Activated CD4-positive, alpha-beta T cell treated with anti-CD3 and anti-CD28 coated beads, Interleukin-2, amount 10 ng/mL, durations not matched to agents 24 days and 14 days (primary cell): ENCODE data around the gene CCDC93. TPM values are rescaled to one million over a fixed set of nuclear protein-coding genes. Genes with fewer than 3 reads are reported as not detected.
"Not testable (repeated sequence)": the region's sequence is repeated elsewhere in the genome, so short reads cannot be mapped to it uniquely, and the experiment has no call there.

Source experiments
- DNase-seq: peaks from one replicate; pipeline ENCODE4 v3.0.0; 2022
- H3K27ac Mint-ChIP-seq: one replicate; pipeline ENCODE4 v1.8.0; 2022; ENCODE audit warnings: mild to moderate bottlenecking, mixed read lengths
- H3K27me3 Mint-ChIP-seq: one replicate; pipeline ENCODE4 v1.8.0; 2022; ENCODE audit warnings: mixed read lengths
- H3K36me3 Mint-ChIP-seq: one replicate; pipeline ENCODE4 v1.8.0; 2022; ENCODE audit warnings: low read depth, mild to moderate bottlenecking, mixed read lengths
- H3K4me1 Mint-ChIP-seq: one replicate; pipeline ENCODE4 v1.8.0; 2021; ENCODE audit warnings: mixed read lengths
- H3K4me3 Mint-ChIP-seq: one replicate; pipeline ENCODE4 v1.8.0; 2022; ENCODE audit warnings: mild to moderate bottlenecking, moderate library complexity, mixed read lengths
- H3K9me3 Mint-ChIP-seq: one replicate; pipeline ENCODE4 v1.8.0; 2021; ENCODE audit warnings: mixed read lengths
- intact Hi-C: fragments of 100-400 bp; cut with micrococcal nuclease; formaldehyde crosslinking; loops from one replicate; pipeline ENCODE4 v1.15.1; 2023
- total RNA-seq: library from RNA; stranded (reverse); gene quantifications from 2 replicates; pipeline ENCODE4 v1.2.3, GENCODE V29; 2022

Gene CCDC93
- total RNA-seq, 1 donor from 2014 or later: 34.4 TPM

DNA sequence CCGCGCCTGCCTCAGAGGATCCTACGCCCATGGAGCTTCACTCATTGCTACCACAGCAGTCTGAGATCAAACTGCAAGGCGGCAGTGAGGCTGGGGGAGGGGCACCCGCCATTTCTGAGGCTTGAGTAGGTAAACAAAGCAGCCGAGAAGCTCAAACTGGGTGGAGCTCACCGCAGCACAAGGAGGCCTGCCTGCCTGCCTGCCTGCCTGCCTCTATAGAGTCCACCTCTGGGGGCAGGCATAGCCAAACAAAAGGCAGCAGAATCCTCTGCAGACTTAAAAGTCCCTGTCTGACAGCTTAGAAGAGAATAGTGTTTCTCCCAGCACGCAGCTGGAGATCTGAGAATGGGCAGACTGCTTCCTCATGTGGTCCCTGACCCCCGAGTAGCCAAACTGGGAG, 90.4 kb downstream of the CCDC93 start:
- H3K27ac Mint-ChIP-seq: not testable (repeated sequence)

GRCh38 chr2:117921520-117921919, 92.3 kb downstream of the CCDC93 start:
- Mint-ChIP-seq H3K4me3 (no peak overlapping the region), H3K4me1 (peaks cover 1% of the 10 kb centered on the region), H3K27ac (no peak overlapping the region), H3K9me3 (peaks cover 3% of the 10 kb centered on the region), H3K36me3 (peaks cover 63% of the 10 kb centered on the region), H3K27me3 (no peaks in the 10 kb centered on the region)
- DNase-seq: no peak
- intact Hi-C loops: no loop called here

More for the DNA sequence above, 90.4 kb downstream of the CCDC93 start:
- intact Hi-C loops, H3K4me3 Mint-ChIP-seq, H3K27me3 Mint-ChIP-seq, H3K9me3 Mint-ChIP-seq, DNase-seq, H3K4me1 Mint-ChIP-seq: not testable (repeated sequence)
- H3K36me3 Mint-ChIP-seq: peaks cover 71% of the 10 kb centered on the region

- Mint-ChIP-seq H3K4me1 (no peaks in the 10 kb centered on the region), H3K9me3 (no peaks in the 10 kb centered on the region), H3K27me3 (no peaks in the 10 kb centered on the region), H3K36me3 (peaks cover 53% of the 10 kb centered on the region), H3K4me3 (no peak overlapping the region), H3K27ac (no peak overlapping the region)
- no peak for DNase-seq
- intact Hi-C loops: no loop called here
Measured at GRCh38 chr2:117918608-117919007, 95.3 kb downstream of the CCDC93 start.

DNA sequence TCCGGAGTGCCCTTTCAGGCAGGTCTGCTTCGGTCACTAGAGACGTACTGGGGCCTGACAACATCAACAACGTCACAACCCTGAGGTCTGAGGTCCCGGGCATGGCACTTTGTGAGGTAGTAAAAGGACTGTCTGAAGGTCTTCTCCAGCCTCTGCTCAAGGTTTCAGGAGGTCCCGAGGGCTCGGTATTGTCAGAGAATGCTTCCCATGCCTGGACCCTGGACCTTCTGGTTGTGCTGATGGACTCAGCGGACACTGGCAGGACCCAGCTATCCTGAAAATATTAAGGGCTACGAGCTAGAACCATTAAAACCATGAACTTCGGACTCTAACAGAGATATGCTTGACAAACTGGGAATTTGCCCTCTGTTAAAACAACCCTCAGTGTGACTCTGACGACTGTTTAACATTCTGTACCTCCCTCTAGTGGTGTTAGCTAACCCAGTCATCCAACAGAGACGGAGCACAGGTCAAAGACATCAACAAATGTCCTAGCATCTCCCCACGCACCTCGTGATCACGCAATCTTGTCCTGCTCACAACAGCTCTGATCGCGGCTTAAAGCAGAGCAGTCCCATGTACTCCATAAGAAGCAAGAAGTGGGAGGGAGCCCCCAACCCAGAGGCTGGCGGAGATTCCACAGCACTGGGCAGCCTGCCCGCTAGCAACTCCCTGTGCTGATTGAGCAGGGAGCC, 96.5 kb downstream of the CCDC93 start:
- no peak overlapping the region for H3K4me3 Mint-ChIP-seq
- H3K4me1 Mint-ChIP-seq: no peaks in the 10 kb centered on the region
- intact Hi-C loops: no loop called here
- no peak overlapping the region for H3K27ac Mint-ChIP-seq
- no peaks in the 10 kb centered on the region for H3K9me3 Mint-ChIP-seq
- peaks cover 45% of the 10 kb centered on the region for H3K36me3 Mint-ChIP-seq
- DNase-seq: no peak
- no peaks in the 10 kb centered on the region for H3K27me3 Mint-ChIP-seq

GRCh38 chr2:117902933-117903332, 110.9 kb downstream of the CCDC93 start:
- intact Hi-C loops: no loop called here
- no peaks in the 10 kb centered on the region for H3K36me3 Mint-ChIP-seq
- H3K9me3 Mint-ChIP-seq: no peaks in the 10 kb centered on the region
- no peak for DNase-seq
- no peaks in the 10 kb centered on the region for H3K4me1 Mint-ChIP-seq
- no peaks in the 10 kb centered on the region for H3K27me3 Mint-ChIP-seq
- no peak overlapping the region for H3K27ac Mint-ChIP-seq
- H3K4me3 Mint-ChIP-seq: no peak overlapping the region

- no peaks in the 10 kb centered on the region for H3K36me3 Mint-ChIP-seq
- intact Hi-C loops: no loop called here
Measured at GRCh38 chr2:117888897-117889296, 125.0 kb downstream of the CCDC93 start.

DNA sequence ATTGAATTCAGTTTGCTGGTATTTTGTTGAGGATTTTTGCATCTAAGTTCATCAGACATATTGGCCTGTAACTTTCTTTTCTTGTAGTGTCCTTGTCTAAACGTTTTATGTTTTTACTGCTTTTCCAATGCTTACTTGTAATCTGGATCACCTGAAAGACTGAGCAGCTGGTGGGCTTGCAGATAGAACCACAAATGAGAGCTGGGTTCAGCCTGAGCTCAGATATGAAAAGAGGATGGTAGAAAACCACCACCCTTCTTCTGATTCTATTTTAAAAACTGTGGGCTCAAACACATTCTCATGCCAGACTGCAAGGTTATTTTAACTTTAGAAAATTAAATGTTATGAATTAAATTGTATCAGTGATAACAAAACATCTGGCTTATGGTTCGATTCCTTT, 128.6 kb downstream of the CCDC93 start:
- DNase-seq: no peak
- intact Hi-C loops: no loop called here
- Mint-ChIP-seq H3K9me3 (peaks cover 18% of the 10 kb centered on the region), H3K4me1 (no peaks in the 10 kb centered on the region), H3K27me3 (no peaks in the 10 kb centered on the region), H3K36me3 (no peaks in the 10 kb centered on the region), H3K27ac (no peak overlapping the region), H3K4me3 (no peak overlapping the region)

More at GRCh38 chr2:117888897-117889296, 125.0 kb downstream of the CCDC93 start:
- no peak for DNase-seq
- H3K4me3 Mint-ChIP-seq: no peak overlapping the region
- H3K4me1 Mint-ChIP-seq: no peaks in the 10 kb centered on the region
- H3K27ac Mint-ChIP-seq: no peak overlapping the region
- peaks cover 2% of the 10 kb centered on the region for H3K27me3 Mint-ChIP-seq
- peaks cover 6% of the 10 kb centered on the region for H3K9me3 Mint-ChIP-seq

- Mint-ChIP-seq H3K4me1 (no peaks in the 10 kb centered on the region), H3K36me3 (no peaks in the 10 kb centered on the region), H3K27me3 (no peaks in the 10 kb centered on the region), H3K27ac (no peak overlapping the region), H3K4me3 (no peak overlapping the region), H3K9me3 (peaks cover 13% of the 10 kb centered on the region)
- intact Hi-C loops: no loop called here
- no peak for DNase-seq
Measured at GRCh38 chr2:117879003-117879402, 134.9 kb downstream of the CCDC93 start.

DNA sequence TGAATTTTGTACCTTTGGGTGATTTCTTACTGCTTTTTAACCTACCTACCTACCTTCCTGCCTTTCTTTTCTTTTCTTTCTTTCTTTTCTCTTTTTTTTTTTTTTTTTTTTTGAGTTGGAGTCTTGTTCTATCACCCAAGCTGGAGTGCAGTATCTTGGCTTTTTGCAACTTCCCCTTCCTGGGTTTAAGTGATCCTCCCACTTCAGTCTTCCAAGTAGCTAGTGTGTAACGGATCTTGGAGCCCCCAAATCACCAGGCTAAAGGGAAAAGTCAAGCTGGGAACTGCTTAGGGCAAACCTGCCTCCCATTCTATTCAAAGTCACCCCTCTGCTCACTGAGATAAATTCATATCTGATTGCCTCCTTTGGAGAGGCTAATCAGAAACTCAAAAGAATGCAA, 138.1 kb downstream of the CCDC93 start:
- H3K4me1 Mint-ChIP-seq: no peaks in the 10 kb centered on the region
- no peaks in the 10 kb centered on the region for H3K36me3 Mint-ChIP-seq
- intact Hi-C loops: no loop called here
- H3K9me3 Mint-ChIP-seq: no peaks in the 10 kb centered on the region
- no peak overlapping the region for H3K27ac Mint-ChIP-seq
- H3K27me3 Mint-ChIP-seq: no peaks in the 10 kb centered on the region
- H3K4me3 Mint-ChIP-seq: no peak overlapping the region
- no peak for DNase-seq

Other genes with a start within 250 kb of the CCDC93 start
- gene DDX18, start 199.4 kb downstream of the CCDC93 start, total RNA-seq: 150 and 157 TPM in 2 replicates
- gene INSIG2, start 74.4 kb upstream of the CCDC93 start, total RNA-seq: 35.2 and 35.6 TPM in 2 replicates